NOMO-1 treated with DMSO at 0.1 percent for 48 hours (cell line): ENCODE data around the gene HOXA9.

Experiments used
- DNase-seq: peaks from one replicate; lab custom pipeline; 2025; ENCODE audit not compliant: unreplicated experiment; lab: John Stamatoyannopoulos, UW

Gene HOXA9

GRCh38 chr7:27166531-27167505 is 1.5 kb upstream of the HOXA9 start:
- DNase-seq = no peak

GRCh38 chr7:27165996-27166530 is 726 bp upstream of the HOXA9 start:
- DNase-seq = no peak

- DNase-seq = no peak
Measured at GRCh38 chr7:27164367-27165088, 809 bp downstream of the HOXA9 start.

GRCh38 chr7:27164045-27164366 is 1.3 kb downstream of the HOXA9 start:
- no peak for DNase-seq

GRCh38 chr7:27163288-27164044 is 1.9 kb downstream of the HOXA9 start:
- no peak for DNase-seq

GRCh38 chr7:27162561-27163287 is 2.6 kb downstream of the HOXA9 start:
- DNase-seq = no peak

- no peak for DNase-seq
Measured at GRCh38 chr7:27161721-27162560, 3.4 kb downstream of the HOXA9 start.

- peak; percentile 84 for DNase-seq
Measured at GRCh38 chr7:27161214-27161720, 4.1 kb downstream of the HOXA9 start.

GRCh38 chr7:27160546-27161213 is 4.7 kb downstream of the HOXA9 start:
- peak; percentile 83 for DNase-seq

GRCh38 chr7:27160145-27160545 is 5.2 kb downstream of the HOXA9 start:
- DNase-seq = no peak

- DNase-seq = no peak
Measured at GRCh38 chr7:27159266-27160144, 5.8 kb downstream of the HOXA9 start.

- DNase-seq = peak; percentile 52
Measured at GRCh38 chr7:27158436-27159265, 6.7 kb downstream of the HOXA9 start.

- DNase-seq = no peak
Measured at GRCh38 chr7:27157702-27158431, 7.5 kb downstream of the HOXA9 start.

- no peak for DNase-seq
Measured at GRCh38 chr7:27156916-27157701, 8.2 kb downstream of the HOXA9 start.

- peak; percentile 75 for DNase-seq
Measured at GRCh38 chr7:27156508-27156898, 8.8 kb downstream of the HOXA9 start, which contains the start of gene HOXA7. Gene HOXA7, minus strand, starts transcription at chr7:27156675. Its CDS starts 130 bp downstream, at chr7:27156545.
